Cardiac muscle cell (in vitro differentiated cells and primary cell): ENCODE results near the gene SNED1. TPM values are rescaled to one million over a fixed set of nuclear protein-coding genes. Genes with fewer than 3 reads are reported as not detected.

Experiments
- DNase-seq, 2 donors: peaks; one replicate each; pipeline versions ENCODE4 v3.0.0 to v3.0.0-alpha.2; 2010 to 2017; ENCODE audit warnings: low read depth in 1 of 2, low spot score in 1 of 2
- H3K27ac ChIP-seq: fragments of 200-600 bp; sonication (generic); 2 replicates; pipeline ENCODE4 v1.5.1; 2016
- H3K27me3 ChIP-seq: fragments of 200-600 bp; sonication (generic); 2 replicates; pipeline ENCODE4 v1.6.0; 2016; ENCODE audit warnings: control low read depth
- H3K36me3 ChIP-seq: fragments of 200-600 bp; sonication (generic); 2 replicates; pipeline ENCODE4 v1.5.1; 2016; ENCODE audit warnings: control low read depth
- H3K4me1 ChIP-seq: fragments of 200-600 bp; sonication (generic); 2 replicates; pipeline ENCODE4 v1.8.1; 2017; ENCODE audit warnings: low read depth, mild to moderate bottlenecking, mixed run types
- H3K4me3 ChIP-seq: fragments of 200-600 bp; sonication (generic); 2 replicates; pipeline ENCODE4 v1.5.1; 2016; ENCODE audit warnings: mild to moderate bottlenecking
- H3K9me3 ChIP-seq: fragments of 200-600 bp; sonication (generic); 2 replicates; pipeline ENCODE4 v1.5.1; 2017; ENCODE audit warnings: low read depth, mild to moderate bottlenecking, control low read depth
- polyA plus RNA-seq: library from polyadenylated mRNA; unstranded; fragments of >200 nt; fragmentation: Nextera tagmentation; extraction: Ambion mirVana; gene quantifications from 2 replicates; pipeline ENCODE4 v1.2.1, GENCODE V29; 2016
- total RNA-seq: library from RNA; depleted of rRNA; stranded (reverse); fragments of >200 nt; gene quantifications from 2 replicates; pipeline ENCODE4 v1.2.3, GENCODE V29; 2016
- TF ChIP-seq, protein P1 (sequence below): IDR thresholded peaks from 2 replicates; pipeline ENCODE4 v1.5.1; 2012; ENCODE audit warnings: low read depth, mild to moderate bottlenecking, low read length

SNED1 gene
- total and polyA plus RNA-seq, 2 experiments from 2014 or later: 0.09 to 0.76 TPM

- peak overlapping the region; percentile 43 for H3K4me3 ChIP-seq
- no peak overlapping the region for H3K27ac ChIP-seq
- no peaks in the 10 kb centered on the region for H3K36me3 ChIP-seq
- H3K4me1 ChIP-seq: no peaks in the 10 kb centered on the region
- no peak for DNase-seq
- no peaks in the 10 kb centered on the region for H3K9me3 ChIP-seq
- TF ChIP-seq, protein P1, sequence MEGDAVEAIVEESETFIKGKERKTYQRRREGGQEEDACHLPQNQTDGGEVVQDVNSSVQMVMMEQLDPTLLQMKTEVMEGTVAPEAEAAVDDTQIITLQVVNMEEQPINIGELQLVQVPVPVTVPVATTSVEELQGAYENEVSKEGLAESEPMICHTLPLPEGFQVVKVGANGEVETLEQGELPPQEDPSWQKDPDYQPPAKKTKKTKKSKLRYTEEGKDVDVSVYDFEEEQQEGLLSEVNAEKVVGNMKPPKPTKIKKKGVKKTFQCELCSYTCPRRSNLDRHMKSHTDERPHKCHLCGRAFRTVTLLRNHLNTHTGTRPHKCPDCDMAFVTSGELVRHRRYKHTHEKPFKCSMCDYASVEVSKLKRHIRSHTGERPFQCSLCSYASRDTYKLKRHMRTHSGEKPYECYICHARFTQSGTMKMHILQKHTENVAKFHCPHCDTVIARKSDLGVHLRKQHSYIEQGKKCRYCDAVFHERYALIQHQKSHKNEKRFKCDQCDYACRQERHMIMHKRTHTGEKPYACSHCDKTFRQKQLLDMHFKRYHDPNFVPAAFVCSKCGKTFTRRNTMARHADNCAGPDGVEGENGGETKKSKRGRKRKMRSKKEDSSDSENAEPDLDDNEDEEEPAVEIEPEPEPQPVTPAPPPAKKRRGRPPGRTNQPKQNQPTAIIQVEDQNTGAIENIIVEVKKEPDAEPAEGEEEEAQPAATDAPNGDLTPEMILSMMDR: no peak
- peaks cover 33% of the 10 kb centered on the region for H3K27me3 ChIP-seq
Measured at GRCh38 chr2:240998706-240998994, 232 bp downstream of the SNED1 start.

- peak in 1 of 2 donors; percentile 44 for DNase-seq
- Histone ChIP-seq H3K27ac (no peak overlapping the region), H3K4me1 (no peaks in the 10 kb centered on the region), H3K36me3 (no peaks in the 10 kb centered on the region), H3K4me3 (peak overlapping the region; percentile 43), H3K27me3 (peaks cover 33% of the 10 kb centered on the region), H3K9me3 (no peaks in the 10 kb centered on the region)
- TF ChIP-seq, protein P1: no peak
Measured at GRCh38 chr2:240998995-240999791, 775 bp downstream of the SNED1 start.

DNA sequence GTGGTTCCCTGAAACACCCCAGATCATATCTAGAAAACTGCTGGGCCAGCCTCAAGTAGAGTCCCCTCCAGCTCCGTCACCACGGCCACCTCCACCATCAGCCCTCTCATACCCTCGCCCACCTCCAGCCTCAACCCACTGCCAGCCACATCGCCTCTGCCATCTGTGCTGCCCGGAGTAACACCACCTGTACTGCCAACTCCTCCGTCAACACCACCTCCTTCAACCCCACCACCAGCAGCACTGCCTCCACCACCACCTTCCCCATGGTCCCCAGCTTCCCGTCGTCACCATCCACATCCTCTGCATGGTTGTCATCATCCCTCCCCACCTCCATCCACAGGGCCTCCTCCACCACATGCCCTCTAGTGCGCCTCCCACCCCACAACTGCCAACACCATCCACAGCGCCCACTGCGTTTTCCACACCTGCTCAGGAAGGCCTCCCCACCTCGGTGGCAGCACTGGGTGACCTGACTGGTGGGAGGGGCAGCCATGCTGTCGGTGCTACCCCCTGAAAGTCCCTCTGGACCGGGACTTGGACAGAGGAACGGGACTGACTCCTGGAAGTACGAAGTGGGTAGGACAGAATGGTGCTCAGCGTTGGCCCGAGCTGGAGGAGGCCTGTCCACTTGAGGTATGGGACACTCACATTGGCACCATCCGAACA is 1.6 kb downstream of the SNED1 start:
- Histone ChIP-seq H3K9me3 (no peaks in the 10 kb centered on the region), H3K4me3 (no peak overlapping the region), H3K4me1 (no peaks in the 10 kb centered on the region), H3K27me3 (peaks cover 33% of the 10 kb centered on the region), H3K36me3 (no peaks in the 10 kb centered on the region), H3K27ac (no peak overlapping the region)
- TF ChIP-seq, protein P1: no peak
- DNase-seq: no peak

DNA sequence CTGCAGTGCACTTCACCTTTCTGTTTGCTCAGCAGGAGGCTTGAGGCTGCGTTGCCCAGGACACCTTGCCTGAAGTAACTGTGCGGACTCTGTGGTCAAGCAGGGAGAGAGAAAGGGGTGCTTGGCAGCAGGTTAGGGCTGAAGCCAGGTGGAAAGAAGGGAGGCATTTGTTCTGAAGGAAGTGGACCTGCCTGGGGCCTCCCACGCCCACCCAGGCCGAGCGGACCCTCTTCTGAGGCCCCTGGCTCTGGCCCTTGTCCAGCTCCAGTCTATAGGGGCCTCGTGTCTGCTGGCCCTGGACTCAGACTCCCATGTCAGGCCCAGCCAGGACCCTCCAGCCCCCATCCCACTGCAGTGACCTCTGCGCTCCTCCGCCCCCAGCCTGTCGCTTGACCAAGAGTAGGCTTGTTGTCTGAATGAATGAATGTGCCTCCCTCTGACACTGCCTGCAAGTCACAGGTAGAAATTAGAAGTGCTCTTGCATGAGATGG is 2.5 kb downstream of the SNED1 start:
- Histone ChIP-seq H3K27me3 (peaks cover 33% of the 10 kb centered on the region), H3K9me3 (no peaks in the 10 kb centered on the region), H3K27ac (no peak overlapping the region), H3K4me3 (no peak overlapping the region), H3K4me1 (no peaks in the 10 kb centered on the region), H3K36me3 (no peaks in the 10 kb centered on the region)
- TF ChIP-seq, protein P1: no peak
- DNase-seq: no peak

GRCh38 chr2:241001413-241002274 is 3.2 kb downstream of the SNED1 start:
- Histone ChIP-seq H3K4me3 (no peak overlapping the region), H3K4me1 (no peaks in the 10 kb centered on the region), H3K27ac (no peak overlapping the region), H3K27me3 (peaks cover 33% of the 10 kb centered on the region), H3K9me3 (no peaks in the 10 kb centered on the region), H3K36me3 (no peaks in the 10 kb centered on the region)
- TF ChIP-seq, protein P1: no peak
- DNase-seq: no peak
